GM12864 (cell line): Measurements from ENCODE around the gene AFP.

Experiments used
- DNase-seq: peaks from one replicate; pipeline ENCODE4 v3.0.0-alpha.2; 2011; ENCODE audit warnings: low read depth
- H3K4me3 ChIP-seq: 2 replicates; pipeline ENCODE4 v1.5.1; 2011; ENCODE audit warnings: mild to moderate bottlenecking, low read depth, low read length, control low read depth
- TF ChIP-seq, protein P1 (sequence below): IDR thresholded peaks from 2 replicates; pipeline ENCODE4 v1.5.1; 2011; ENCODE audit warnings: low read depth, mild to moderate bottlenecking, moderate library complexity, low read length, control low read depth, inconsistent platforms; ENCODE audit errors: missing control alignments

AFP gene

DNA sequence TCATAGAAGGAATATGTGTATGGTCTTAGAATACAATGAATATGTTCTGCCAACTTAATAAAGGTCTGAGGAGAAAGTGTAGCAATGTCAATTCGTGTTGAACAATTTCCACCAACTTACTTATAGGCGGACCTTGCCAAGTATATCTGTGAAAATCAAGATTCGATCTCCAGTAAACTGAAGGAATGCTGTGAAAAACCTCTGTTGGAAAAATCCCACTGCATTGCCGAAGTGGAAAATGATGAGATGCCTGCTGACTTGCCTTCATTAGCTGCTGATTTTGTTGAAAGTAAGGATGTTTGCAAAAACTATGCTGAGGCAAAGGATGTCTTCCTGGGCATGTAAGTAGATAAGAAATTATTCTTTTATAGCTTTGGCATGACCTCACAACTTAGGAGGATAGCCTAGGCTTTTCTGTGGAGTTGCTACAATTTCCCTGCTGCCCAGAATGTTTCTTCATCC lies 22.7 kb upstream of the AFP start:
- DNase-seq = no peak
- no peak overlapping the region for H3K4me3 ChIP-seq
- TF ChIP-seq, protein P1, sequence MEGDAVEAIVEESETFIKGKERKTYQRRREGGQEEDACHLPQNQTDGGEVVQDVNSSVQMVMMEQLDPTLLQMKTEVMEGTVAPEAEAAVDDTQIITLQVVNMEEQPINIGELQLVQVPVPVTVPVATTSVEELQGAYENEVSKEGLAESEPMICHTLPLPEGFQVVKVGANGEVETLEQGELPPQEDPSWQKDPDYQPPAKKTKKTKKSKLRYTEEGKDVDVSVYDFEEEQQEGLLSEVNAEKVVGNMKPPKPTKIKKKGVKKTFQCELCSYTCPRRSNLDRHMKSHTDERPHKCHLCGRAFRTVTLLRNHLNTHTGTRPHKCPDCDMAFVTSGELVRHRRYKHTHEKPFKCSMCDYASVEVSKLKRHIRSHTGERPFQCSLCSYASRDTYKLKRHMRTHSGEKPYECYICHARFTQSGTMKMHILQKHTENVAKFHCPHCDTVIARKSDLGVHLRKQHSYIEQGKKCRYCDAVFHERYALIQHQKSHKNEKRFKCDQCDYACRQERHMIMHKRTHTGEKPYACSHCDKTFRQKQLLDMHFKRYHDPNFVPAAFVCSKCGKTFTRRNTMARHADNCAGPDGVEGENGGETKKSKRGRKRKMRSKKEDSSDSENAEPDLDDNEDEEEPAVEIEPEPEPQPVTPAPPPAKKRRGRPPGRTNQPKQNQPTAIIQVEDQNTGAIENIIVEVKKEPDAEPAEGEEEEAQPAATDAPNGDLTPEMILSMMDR = no peak

DNA sequence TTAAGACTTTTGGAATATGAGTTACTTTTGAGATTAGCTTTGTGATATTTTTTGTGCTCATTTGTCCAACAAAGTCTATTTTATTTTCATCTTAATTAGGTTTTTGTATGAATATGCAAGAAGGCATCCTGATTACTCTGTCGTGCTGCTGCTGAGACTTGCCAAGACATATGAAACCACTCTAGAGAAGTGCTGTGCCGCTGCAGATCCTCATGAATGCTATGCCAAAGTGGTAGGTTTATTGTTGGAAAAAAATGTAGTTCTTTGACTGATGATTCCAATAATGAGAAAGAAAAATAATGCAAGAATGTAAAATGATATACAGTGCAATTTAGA lies 21.1 kb upstream of the AFP start:
- TF ChIP-seq, protein P1 = no peak
- no peak overlapping the region for H3K4me3 ChIP-seq
- DNase-seq = no peak

DNA sequence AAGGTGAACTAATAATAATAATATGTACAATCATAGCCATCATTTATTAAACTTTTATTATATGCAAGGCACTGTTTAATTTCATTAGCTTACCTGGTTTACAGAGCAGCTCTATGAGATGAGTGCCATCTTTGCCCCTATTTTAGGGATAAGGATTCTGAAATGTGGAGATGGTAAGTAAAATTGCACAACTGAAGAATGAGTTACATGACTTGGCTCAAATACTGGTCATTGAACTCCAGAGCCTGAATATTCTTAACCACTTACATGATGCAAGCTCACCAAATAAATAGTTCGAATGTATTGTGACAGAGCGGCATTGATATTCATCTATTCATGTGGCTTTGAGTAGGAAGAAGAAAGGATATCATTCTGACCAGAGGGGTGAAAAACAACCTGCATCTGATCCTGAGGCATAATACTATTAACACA lies 20.2 kb upstream of the AFP start:
- no peak overlapping the region for H3K4me3 ChIP-seq
- no peak for DNase-seq
- TF ChIP-seq, protein P1 = no peak

DNA sequence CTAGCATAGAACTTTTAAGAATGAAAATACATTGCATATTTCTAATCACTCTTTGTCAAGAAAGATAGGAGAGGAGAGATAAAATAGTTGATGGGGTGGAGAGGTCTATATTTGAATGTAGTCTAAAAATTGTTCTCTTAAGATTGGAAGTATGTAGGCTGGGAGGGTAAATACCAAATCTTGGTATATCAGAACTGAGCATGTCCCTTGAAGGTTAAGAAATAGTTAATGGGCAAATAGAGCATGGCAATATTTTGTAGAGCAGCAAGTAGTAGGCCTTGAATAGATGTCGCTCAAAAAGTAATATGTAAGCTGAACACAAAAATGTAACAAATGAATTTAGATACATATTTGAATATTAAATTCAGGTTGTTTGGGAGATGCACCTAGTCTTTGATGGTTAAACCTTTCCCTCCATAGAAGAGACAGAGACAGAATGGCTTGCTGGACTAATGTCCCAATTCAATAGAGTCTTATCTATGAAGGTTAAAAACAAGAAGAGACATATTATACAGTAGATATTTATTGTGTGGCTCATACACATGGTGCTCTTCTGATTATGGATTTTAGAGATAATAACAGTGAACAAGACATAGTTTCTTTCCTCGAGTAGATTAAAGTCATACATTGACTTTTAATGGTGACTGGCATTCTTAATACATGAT lies 19.5 kb upstream of the AFP start:
- no peak for DNase-seq
- H3K4me3 ChIP-seq = no peak overlapping the region
- TF ChIP-seq, protein P1 = no peak

DNA sequence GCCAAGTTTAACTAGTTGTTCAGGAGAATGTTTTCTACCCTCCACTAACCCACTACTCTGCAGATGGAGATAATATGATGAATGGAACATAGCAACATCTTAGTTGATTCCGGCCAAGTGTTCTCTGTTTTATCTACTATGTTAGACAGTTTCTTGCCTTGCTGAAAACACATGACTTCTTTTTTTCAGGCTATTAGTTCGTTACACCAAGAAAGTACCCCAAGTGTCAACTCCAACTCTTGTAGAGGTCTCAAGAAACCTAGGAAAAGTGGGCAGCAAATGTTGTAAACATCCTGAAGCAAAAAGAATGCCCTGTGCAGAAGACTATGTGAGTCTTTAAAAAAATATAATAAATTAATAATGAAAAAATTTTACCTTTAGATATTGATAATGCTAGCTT lies 18.7 kb upstream of the AFP start:
- no peak for DNase-seq
- TF ChIP-seq, protein P1 = no peak
- no peak overlapping the region for H3K4me3 ChIP-seq

DNA sequence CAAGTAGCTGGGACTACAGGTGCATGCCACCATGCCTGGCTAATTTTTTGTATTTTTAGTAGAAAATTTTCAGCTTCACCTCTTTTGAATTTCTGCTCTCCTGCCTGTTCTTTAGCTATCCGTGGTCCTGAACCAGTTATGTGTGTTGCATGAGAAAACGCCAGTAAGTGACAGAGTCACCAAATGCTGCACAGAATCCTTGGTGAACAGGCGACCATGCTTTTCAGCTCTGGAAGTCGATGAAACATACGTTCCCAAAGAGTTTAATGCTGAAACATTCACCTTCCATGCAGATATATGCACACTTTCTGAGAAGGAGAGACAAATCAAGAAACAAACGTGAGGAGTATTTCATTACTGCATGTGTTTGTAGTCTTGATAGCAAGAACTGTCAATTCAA lies 18.0 kb upstream of the AFP start:
- TF ChIP-seq, protein P1 = no peak
- no peak for DNase-seq
- no peak overlapping the region for H3K4me3 ChIP-seq

DNA sequence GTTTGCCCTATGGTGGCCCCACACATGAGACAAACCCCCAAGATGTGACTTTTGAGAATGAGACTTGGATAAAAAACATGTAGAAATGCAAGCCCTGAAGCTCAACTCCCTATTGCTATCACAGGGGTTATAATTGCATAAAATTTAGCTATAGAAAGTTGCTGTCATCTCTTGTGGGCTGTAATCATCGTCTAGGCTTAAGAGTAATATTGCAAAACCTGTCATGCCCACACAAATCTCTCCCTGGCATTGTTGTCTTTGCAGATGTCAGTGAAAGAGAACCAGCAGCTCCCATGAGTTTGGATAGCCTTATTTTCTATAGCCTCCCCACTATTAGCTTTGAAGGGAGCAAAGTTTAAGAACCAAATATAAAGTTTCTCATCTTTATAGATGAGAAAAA lies 17.3 kb upstream of the AFP start:
- TF ChIP-seq, protein P1 = no peak
- no peak overlapping the region for H3K4me3 ChIP-seq
- DNase-seq = no peak
